MCF 10A (cell line): ENCODE measurements around the gene TAGLN. TPM values are rescaled to one million over a fixed set of nuclear protein-coding genes. Genes with fewer than 3 reads are reported as not detected.

Source experiments
- BruUV-seq: library from RNA; stranded (reverse); fragments of 400-500 nt; replicated peaks from 2 replicates; lab custom pipeline; 2021; lab: Mats Ljungman, UMichigan
- CTCF ChIA-PET: fragments of 300-600 bp; sonication (Branson Sonifier 250); formaldehyde crosslinking; extraction: SDS; loops from one replicate; lab custom pipeline; 2021; ENCODE audit warnings: antibody characterized with exemption, inconsistent platforms; lab: Yijun Ruan, JAX
- POLR2A ChIA-PET: fragments of 300-600, 350-650 bp; sonication (Branson Sonifier 250); formaldehyde crosslinking; extraction: SDS; loops from one replicate; lab custom pipeline; 2020; ENCODE audit warnings: antibody characterized with exemption, inconsistent platforms; lab: Yijun Ruan, JAX
- DNase-seq: peaks from one replicate; pipeline ENCODE4 v3.0.0-alpha.2; 2018; ENCODE audit not compliant: unreplicated experiment
- H3K27ac Mint-ChIP-seq: one replicate; pipeline ENCODE4 v1.8.0; 2022; ENCODE audit warnings: mild to moderate bottlenecking, low read depth, mixed read lengths; ENCODE audit not compliant: unreplicated experiment
- H3K27me3 Mint-ChIP-seq: one replicate; pipeline ENCODE4 v1.8.0; 2022; ENCODE audit warnings: mixed read lengths; ENCODE audit not compliant: insufficient read depth, unreplicated experiment
- H3K36me3 Mint-ChIP-seq: one replicate; pipeline ENCODE4 v1.8.0; 2022; ENCODE audit warnings: mild to moderate bottlenecking, moderate library complexity, mixed read lengths; ENCODE audit not compliant: insufficient read depth, unreplicated experiment
- H3K4me1 Mint-ChIP-seq: one replicate; pipeline ENCODE4 v1.8.0; 2022; ENCODE audit warnings: mixed read lengths; ENCODE audit not compliant: insufficient read depth, unreplicated experiment
- H3K4me3 Mint-ChIP-seq: one replicate; pipeline ENCODE4 v1.8.0; 2022; ENCODE audit warnings: mild to moderate bottlenecking, moderate library complexity, mixed read lengths; ENCODE audit not compliant: unreplicated experiment
- H3K9me3 Mint-ChIP-seq: one replicate; pipeline ENCODE4 v1.8.0; 2022; ENCODE audit warnings: mixed read lengths; ENCODE audit not compliant: unreplicated experiment
- CTCF ChIP-seq: fragments of 200-600 bp; IDR thresholded peaks from one replicate; pipeline ENCODE4 v1.8.0; 2022; ENCODE audit warnings: antibody characterized with exemption, mild to moderate bottlenecking; ENCODE audit not compliant: unreplicated experiment
- intact Hi-C: fragments of 100-400 bp; cut with micrococcal nuclease; formaldehyde crosslinking; loops from 2 replicates; pipeline ENCODE4 v1.14.1; 2022
- total RNA-seq: library from RNA; stranded (reverse); gene quantifications from 2 replicates; pipeline ENCODE4 v1.2.3, GENCODE V29; 2022

The TAGLN gene
- total RNA-seq, 1 experiment from 2014 or later, result 45.4 TPM

- Mint-ChIP-seq H3K4me1 (peaks cover 11% of the 10 kb centered on the region), H3K4me3 (no peak overlapping the region), H3K27me3 (no peaks in the 10 kb centered on the region), H3K9me3 (no peaks in the 10 kb centered on the region), H3K36me3 (peaks cover 7% of the 10 kb centered on the region), H3K27ac (no peak overlapping the region)
- ChIA-PET CTCF (no interaction called here), POLR2A (interaction anchor here (0.5 to 3.4 kb wide), 3 partner anchors 20 to 77 kb away, joined by 3 to 27 read pairs (median 4); partner anchors contain the start of gene PAFAH1B2)
- intact Hi-C loops, result no loop called here
- no TSS peak for BruUV-seq
- no peak for DNase-seq
- no peak for TF ChIP-seq CTCF
Measured at GRCh38 chr11:117176186-117176585, 23.0 kb upstream of the TAGLN start.

- Mint-ChIP-seq H3K27me3 (no peaks in the 10 kb centered on the region), H3K36me3 (peaks cover 5% of the 10 kb centered on the region), H3K27ac (peak overlapping the region; percentile 54), H3K9me3 (no peaks in the 10 kb centered on the region), H3K4me3 (peak overlapping the region; percentile 90), H3K4me1 (peaks cover 11% of the 10 kb centered on the region)
- intact Hi-C loops, result no loop called here
- TF ChIP-seq CTCF, result no peak
- ChIA-PET POLR2A (interaction anchor here (0.6 to 4.2 kb wide), 10 partner anchors 11 to 150 kb away, joined by 3 to 83 read pairs (median 8); partner anchors contain the start of genes CEP164, PAFAH1B2, PCSK7 and RNF214), CTCF (interaction anchor here (0.7 to 4.7 kb wide), 4 partner anchors 26 to 54 kb away, joined by 3 to 34 read pairs (median 4); partner anchors contain the start of gene PCSK7)
- DNase-seq, result no peak
- BruUV-seq, result no TSS peak
Measured at GRCh38 chr11:117177534-117178209, 21.5 kb upstream of the TAGLN start.

- H3K27ac Mint-ChIP-seq, result peak within 1 kb of the TSS; percentile 87
- no peaks in the 10 kb centered on the region for H3K9me3 Mint-ChIP-seq
- no peak for TF ChIP-seq CTCF
- DNase-seq, result peak; percentile 91
- no TSS peak for BruUV-seq
- H3K27me3 Mint-ChIP-seq, result no peaks in the 10 kb centered on the region
- ChIA-PET CTCF (interaction anchor here (0.7 to 4.7 kb wide), 6 partner anchors 27 to 342 kb away, joined by 3 to 34 read pairs (median 4); partner anchors contain the start of gene PCSK7), POLR2A (interaction anchor here (1.1 to 4.2 kb wide), 13 partner anchors 10 to 150 kb away, joined by 3 to 83 read pairs (median 7); partner anchors contain the start of genes CEP164, PAFAH1B2, PCSK7 and RNF214)
- peaks cover 11% of the 10 kb centered on the region for H3K4me1 Mint-ChIP-seq
- intact Hi-C loops, result no loop called here
- H3K4me3 Mint-ChIP-seq, result peak within 1 kb of the TSS; percentile 90
- H3K36me3 Mint-ChIP-seq, result peaks cover 7% of the 10 kb centered on the region
Measured at GRCh38 chr11:117178210-117179034, 20.7 kb upstream of the TAGLN start, which contains the start of gene SIDT2. Gene SIDT2, plus strand, starts transcription at chr11:117178743. Its CDS starts 521 bp downstream, at chr11:117179264.
